ENCODE measurements around the gene HINFP.

Gene HINFP

GRCh38 chr11:119081682-119082260 is 39.6 kb upstream of the HINFP start:
- H3K4me3 ChIP-seq (ENCODE audit: low read length, poor library complexity, severe bottlenecking): no peak overlapping the region
- peaks cover 1% of the 10 kb centered on the region; the same call in 1 of the 2 replicates for H3F3A ChIP-seq (ENCODE audit: low read depth)
- no peak overlapping the region for H2AFZ ChIP-seq (ENCODE audit: low read length)
- peaks cover 38% of the 10 kb centered on the region; the same call in 1 of the 2 replicates for H3K36me3 ChIP-seq (ENCODE audit: insufficient read depth, low read length)
- peaks cover 14% of the 10 kb centered on the region for H3K79me2 ChIP-seq (ENCODE audit: insufficient read depth, low read length)
- TF ChIP-seq CTCF (conservative IDR thresholded peaks at IDR 0.05; ENCODE audit: low read length): no peak
- no peak for TF ChIP-seq EZH2phosphoT487 (IDR thresholded peaks at IDR 0.05; ENCODE audit: borderline replicate concordance)
- H3K4me1 ChIP-seq (ENCODE audit: insufficient read depth, low read length, poor library complexity, severe bottlenecking): peaks cover 18% of the 10 kb centered on the region
- H3K9me2 ChIP-seq (replicated peaks; ENCODE audit: low read depth, low read length): no peaks in the 10 kb centered on the region
- peaks cover 6% of the 10 kb centered on the region for H4K20me1 ChIP-seq (ENCODE audit: insufficient read depth, low read length, poor library complexity, severe bottlenecking)
- no peak overlapping the region for H3K9ac ChIP-seq (ENCODE audit: low read depth, low read length, poor library complexity, severe bottlenecking)
- no peaks in the 10 kb centered on the region for H3K27me3 ChIP-seq (ENCODE audit: insufficient read depth, low read length, poor library complexity, severe bottlenecking)
- no peak overlapping the region for H3K4me2 ChIP-seq (ENCODE audit: low read depth, low read length, poor library complexity, severe bottlenecking)
- no peaks in the 10 kb centered on the region for H3K9me3 ChIP-seq (ENCODE audit: insufficient read depth, low read depth, low read length)

- H3K9me2 ChIP-seq (replicated peaks; ENCODE audit: low read depth, low read length): no peaks in the 10 kb centered on the region
- peaks cover 14% of the 10 kb centered on the region; the same call in 1 of the 2 replicates for H3K36me3 ChIP-seq (ENCODE audit: insufficient read depth, low read length)
- peak within 1 kb of the TSS; percentile 100 for H3K4me2 ChIP-seq (ENCODE audit: low read depth, low read length, poor library complexity, severe bottlenecking)
- H3K4me1 ChIP-seq (ENCODE audit: insufficient read depth, low read length, poor library complexity, severe bottlenecking): peaks cover 48% of the 10 kb centered on the region
- TF ChIP-seq CTCF (conservative IDR thresholded peaks at IDR 0.05; ENCODE audit: low read length): no peak
- TF ChIP-seq EZH2phosphoT487 (IDR thresholded peaks at IDR 0.05; ENCODE audit: borderline replicate concordance): no peak
- no peaks in the 10 kb centered on the region for H3K9me3 ChIP-seq (ENCODE audit: insufficient read depth, low read depth, low read length)
- no peaks in the 10 kb centered on the region for H3K27me3 ChIP-seq (ENCODE audit: insufficient read depth, low read length, poor library complexity, severe bottlenecking)
- H4K20me1 ChIP-seq (ENCODE audit: insufficient read depth, low read length, poor library complexity, severe bottlenecking): peaks cover 6% of the 10 kb centered on the region
- peaks cover 13% of the 10 kb centered on the region for H3F3A ChIP-seq (ENCODE audit: low read depth)
- H3K79me2 ChIP-seq (ENCODE audit: insufficient read depth, low read length): peaks cover 36% of the 10 kb centered on the region
- H3K9ac ChIP-seq (ENCODE audit: low read depth, low read length, poor library complexity, severe bottlenecking): peak within 1 kb of the TSS; percentile 89
- peak within 1 kb of the TSS; percentile 98 for H2AFZ ChIP-seq (ENCODE audit: low read length)
- peak within 1 kb of the TSS; percentile 99 for H3K4me3 ChIP-seq (ENCODE audit: low read length, poor library complexity, severe bottlenecking)
These were observed 36.5 kb upstream of the HINFP start, which contains the start of gene HMBS for GRCh38 chr11:119084663-119085436. Gene HMBS, plus strand, starts transcription at chr11:119084881. Its CDS starts 153 bp downstream, at chr11:119085034.

GRCh38 chr11:119085437-119085847 is 35.9 kb upstream of the HINFP start:
- TF ChIP-seq EZH2phosphoT487 (IDR thresholded peaks at IDR 0.05; ENCODE audit: borderline replicate concordance) (no peak), CTCF (conservative IDR thresholded peaks at IDR 0.05; ENCODE audit: low read length) (no peak)
- Histone ChIP-seq H3K27me3 (ENCODE audit: insufficient read depth, low read length, poor library complexity, severe bottlenecking) (no peaks in the 10 kb centered on the region), H3K4me2 (ENCODE audit: low read depth, low read length, poor library complexity, severe bottlenecking) (peak overlapping the region; percentile 100), H2AFZ (ENCODE audit: low read length) (peak overlapping the region; percentile 98), H3K9ac (ENCODE audit: low read depth, low read length, poor library complexity, severe bottlenecking) (peak overlapping the region; percentile 89), H3K36me3 (ENCODE audit: insufficient read depth, low read length) (peaks cover 14% of the 10 kb centered on the region; the same call in 1 of the 2 replicates), H4K20me1 (ENCODE audit: insufficient read depth, low read length, poor library complexity, severe bottlenecking) (peaks cover 6% of the 10 kb centered on the region), H3K4me3 (ENCODE audit: low read length, poor library complexity, severe bottlenecking) (peak overlapping the region; percentile 99), H3F3A (ENCODE audit: low read depth) (peaks cover 15% of the 10 kb centered on the region), H3K9me3 (ENCODE audit: insufficient read depth, low read depth, low read length) (no peaks in the 10 kb centered on the region), H3K79me2 (ENCODE audit: insufficient read depth, low read length) (peaks cover 41% of the 10 kb centered on the region), H3K9me2 (replicated peaks; ENCODE audit: low read depth, low read length) (no peaks in the 10 kb centered on the region), H3K4me1 (ENCODE audit: insufficient read depth, low read length, poor library complexity, severe bottlenecking) (peaks cover 54% of the 10 kb centered on the region)
